ENCODE measurements around the gene CPEB1.

DNA sequence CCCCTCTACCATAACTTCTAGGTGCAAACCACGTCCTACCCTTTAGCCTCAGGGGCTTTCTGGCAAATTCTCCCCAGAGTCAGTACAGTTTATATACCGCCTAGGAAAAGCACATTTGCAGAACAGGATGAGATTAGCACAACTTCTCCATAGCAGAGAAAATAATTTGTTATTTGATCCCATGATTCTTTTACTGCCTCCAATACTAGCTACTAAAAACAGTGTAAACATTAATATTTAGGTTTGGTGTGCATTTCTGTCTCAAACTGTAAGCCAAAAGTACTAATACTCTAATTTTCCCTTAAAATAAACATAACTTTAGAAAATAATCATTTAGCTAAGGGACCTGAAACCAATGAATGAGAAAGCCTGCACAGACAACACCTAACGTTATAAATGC is 4.5 kb downstream of the CPEB1 start:
- TF ChIP-seq, protein P1, sequence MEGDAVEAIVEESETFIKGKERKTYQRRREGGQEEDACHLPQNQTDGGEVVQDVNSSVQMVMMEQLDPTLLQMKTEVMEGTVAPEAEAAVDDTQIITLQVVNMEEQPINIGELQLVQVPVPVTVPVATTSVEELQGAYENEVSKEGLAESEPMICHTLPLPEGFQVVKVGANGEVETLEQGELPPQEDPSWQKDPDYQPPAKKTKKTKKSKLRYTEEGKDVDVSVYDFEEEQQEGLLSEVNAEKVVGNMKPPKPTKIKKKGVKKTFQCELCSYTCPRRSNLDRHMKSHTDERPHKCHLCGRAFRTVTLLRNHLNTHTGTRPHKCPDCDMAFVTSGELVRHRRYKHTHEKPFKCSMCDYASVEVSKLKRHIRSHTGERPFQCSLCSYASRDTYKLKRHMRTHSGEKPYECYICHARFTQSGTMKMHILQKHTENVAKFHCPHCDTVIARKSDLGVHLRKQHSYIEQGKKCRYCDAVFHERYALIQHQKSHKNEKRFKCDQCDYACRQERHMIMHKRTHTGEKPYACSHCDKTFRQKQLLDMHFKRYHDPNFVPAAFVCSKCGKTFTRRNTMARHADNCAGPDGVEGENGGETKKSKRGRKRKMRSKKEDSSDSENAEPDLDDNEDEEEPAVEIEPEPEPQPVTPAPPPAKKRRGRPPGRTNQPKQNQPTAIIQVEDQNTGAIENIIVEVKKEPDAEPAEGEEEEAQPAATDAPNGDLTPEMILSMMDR (IDR thresholded peaks at IDR 0.05) = no peak
- TF ChIP-seq EP300 (IDR thresholded peaks at IDR 0.05) (no peak), POLR2A (IDR thresholded peaks at IDR 0.05) (no peak)

All from stomach (tissue), 4 donors.